ENCODE measurements around the gene OR2T12. TPM values are rescaled to one million over a fixed set of nuclear protein-coding genes. Genes with fewer than 3 reads are reported as not detected.
"Not testable (repeated sequence)": the region's sequence is repeated elsewhere in the genome, so short reads cannot be mapped to it uniquely, and the experiment has no call there.

Gene OR2T12
- not detected for total RNA-seq

GRCh38 chr1:248303324-248303723 is at the start of gene OR2T12:
Gene OR2T12 (minus strand): TSS chr1:248303424. CDS start chr1:248295578, 7,846 bp downstream.
- Mint-ChIP-seq H3K27me3 (ENCODE audit: low read depth) (no peaks in the 10 kb centered on the region), H3K9me3 (ENCODE audit: insufficient read depth) (no peaks in the 10 kb centered on the region), H3K27ac (no peak within 1 kb of the TSS), H3K36me3 (ENCODE audit: low read depth) (no peaks in the 10 kb centered on the region), H3K4me1 (ENCODE audit: low read depth) (no peaks in the 10 kb centered on the region), H3K4me3 (no peak within 1 kb of the TSS)
- no peak for ATAC-seq
- no peak for DNase-seq
- CTCF ChIA-PET: no interaction called here
- POLR2A ChIA-PET: no interaction called here

- no peak for ATAC-seq
- no peak within 1 kb of the TSS for H3K4me3 Mint-ChIP-seq
- ChIA-PET POLR2A (no interaction called here), CTCF (no interaction called here)
- no peaks in the 10 kb centered on the region for H3K36me3 Mint-ChIP-seq (ENCODE audit: low read depth)
- no peaks in the 10 kb centered on the region for H3K9me3 Mint-ChIP-seq (ENCODE audit: insufficient read depth)
- no peak for DNase-seq
- H3K4me1 Mint-ChIP-seq (ENCODE audit: low read depth): no peaks in the 10 kb centered on the region
- H3K27me3 Mint-ChIP-seq (ENCODE audit: low read depth): no peaks in the 10 kb centered on the region
- no peak within 1 kb of the TSS for H3K27ac Mint-ChIP-seq
Observed at GRCh38 chr1:248348475-248348874, 45.3 kb upstream of the OR2T12 start, which contains the start of gene OR14C36. Gene OR14C36 (plus strand): TSS chr1:248348775. CDS start chr1:248348775, 0 bp downstream.

GRCh38 chr1:248343451-248343850 is 40.2 kb upstream of the OR2T12 start:
- Mint-ChIP-seq H3K9me3 (ENCODE audit: insufficient read depth) (no peaks in the 10 kb centered on the region), H3K27ac (no peak overlapping the region), H3K4me1 (ENCODE audit: low read depth) (no peaks in the 10 kb centered on the region), H3K4me3 (no peak overlapping the region), H3K36me3 (ENCODE audit: low read depth) (no peaks in the 10 kb centered on the region), H3K27me3 (ENCODE audit: low read depth) (no peaks in the 10 kb centered on the region)
- ATAC-seq (no peak), DNase-seq (no peak)
- POLR2A ChIA-PET: no interaction called here
- CTCF ChIA-PET: no interaction called here

DNA sequence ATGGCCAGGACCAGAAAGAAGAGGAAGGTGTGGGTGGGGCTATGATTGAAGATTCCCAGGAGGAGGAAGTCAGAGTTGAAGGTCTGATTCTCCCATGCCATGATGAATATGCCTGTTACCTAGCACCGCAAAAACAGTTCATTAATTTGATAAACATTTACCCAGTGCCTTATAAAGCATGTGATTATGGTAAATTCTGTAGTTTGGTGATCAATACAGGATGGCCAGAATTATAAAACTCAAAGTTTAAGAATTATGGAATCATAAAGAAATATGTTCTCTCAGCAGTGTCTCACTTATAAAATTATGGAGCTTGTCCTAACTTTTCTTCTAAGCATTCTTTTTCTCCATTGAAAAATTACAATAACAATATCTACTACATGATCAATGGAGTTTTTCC is 21.2 kb upstream of the OR2T12 start, which contains the start of gene OR2M7:
Gene OR2M7 (minus strand): TSS at position 101 of the 400 bp plus-strand sequence. CDS start 0 bp downstream, at position 101.
- no peaks in the 10 kb centered on the region for H3K27me3 Mint-ChIP-seq (ENCODE audit: low read depth)
- H3K9me3 Mint-ChIP-seq (ENCODE audit: insufficient read depth): no peaks in the 10 kb centered on the region
- no peaks in the 10 kb centered on the region for H3K4me1 Mint-ChIP-seq (ENCODE audit: low read depth)
- POLR2A ChIA-PET: no interaction called here
- no peak within 1 kb of the TSS for H3K27ac Mint-ChIP-seq
- H3K4me3 Mint-ChIP-seq: no peak within 1 kb of the TSS
- no peak for ATAC-seq
- CTCF ChIA-PET: no interaction called here
- no peaks in the 10 kb centered on the region for H3K36me3 Mint-ChIP-seq (ENCODE audit: low read depth)
- DNase-seq: no peak

DNA sequence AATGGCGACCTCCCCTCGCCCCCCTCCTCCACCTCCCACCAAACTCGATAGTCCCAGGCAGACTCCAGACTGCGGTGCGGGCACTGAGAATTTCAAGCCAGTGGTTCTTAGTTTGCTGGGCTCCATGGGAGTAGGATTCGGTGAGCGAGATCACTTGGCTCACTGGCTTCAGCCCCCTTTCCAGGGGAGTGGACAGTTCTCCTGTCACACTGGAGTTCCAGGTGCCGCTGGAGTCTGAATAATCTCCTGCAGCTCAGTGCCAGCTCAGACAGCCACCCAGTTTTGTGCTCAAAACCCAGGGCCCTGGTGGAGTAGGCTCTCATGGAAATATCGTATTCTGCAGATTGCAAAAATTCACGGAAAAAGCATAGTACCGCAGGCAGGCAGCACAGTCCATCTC is 13.6 kb upstream of the OR2T12 start:
- CTCF ChIA-PET: no interaction called here
- no peaks in the 10 kb centered on the region for H3K27me3 Mint-ChIP-seq (ENCODE audit: low read depth)
- POLR2A ChIA-PET: no interaction called here
- H3K36me3 Mint-ChIP-seq (ENCODE audit: low read depth): no peaks in the 10 kb centered on the region
- ATAC-seq: no peak
- H3K27ac Mint-ChIP-seq: no peak overlapping the region
- H3K4me1 Mint-ChIP-seq (ENCODE audit: low read depth): no peaks in the 10 kb centered on the region
- H3K9me3 Mint-ChIP-seq (ENCODE audit: insufficient read depth): peaks cover 4% of the 10 kb centered on the region
- H3K4me3 Mint-ChIP-seq: no peak overlapping the region
- DNase-seq: no peak

DNA sequence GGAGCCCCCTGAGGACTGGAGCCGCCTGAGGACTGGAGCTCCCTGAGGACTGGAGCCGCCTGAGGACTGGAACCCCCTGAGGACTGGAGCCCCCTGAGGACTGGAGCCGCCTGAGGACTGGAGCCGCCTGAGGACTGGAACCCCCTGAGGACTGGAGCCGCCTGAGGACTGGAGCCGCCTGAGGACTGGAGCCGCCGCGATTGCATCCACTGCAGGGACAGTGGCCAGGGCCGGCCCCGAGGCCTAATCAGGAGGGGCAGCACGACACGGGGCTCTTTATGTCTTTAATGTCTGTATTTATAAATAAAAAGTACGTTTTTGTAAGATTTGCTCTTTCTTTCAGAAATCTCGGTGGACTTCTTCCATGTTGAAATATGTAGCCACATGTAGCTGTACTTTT is 3.5 kb upstream of the OR2T12 start:
- H3K27ac Mint-ChIP-seq; H3K9me3 Mint-ChIP-seq (ENCODE audit: insufficient read depth); H3K4me1 Mint-ChIP-seq (ENCODE audit: low read depth); H3K4me3 Mint-ChIP-seq; H3K36me3 Mint-ChIP-seq (ENCODE audit: low read depth); DNase-seq; POLR2A ChIA-PET; CTCF ChIA-PET; ATAC-seq; H3K27me3 Mint-ChIP-seq (ENCODE audit: low read depth): not testable (repeated sequence)

DNA sequence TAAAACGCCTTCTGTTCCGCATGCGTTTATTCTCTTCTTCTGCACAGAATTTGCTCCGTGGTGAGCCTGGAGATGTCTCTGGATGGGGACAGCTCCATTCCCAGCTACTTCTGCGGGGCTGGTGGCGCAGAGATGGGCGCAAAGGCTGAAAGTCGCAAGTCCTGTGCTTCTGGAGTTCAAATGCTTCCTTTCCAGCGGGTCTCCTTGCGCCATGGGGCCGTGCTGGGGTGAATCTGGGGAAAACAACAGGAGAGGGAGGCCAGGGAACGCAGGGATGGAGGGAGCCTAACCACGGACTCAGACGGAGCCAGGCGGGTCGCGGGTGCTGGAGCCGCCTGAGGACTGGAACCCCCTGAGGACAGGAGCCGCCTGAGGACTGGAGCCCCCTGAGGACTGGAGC is 2.9 kb upstream of the OR2T12 start:
- H3K9me3 Mint-ChIP-seq (ENCODE audit: insufficient read depth): no peaks in the 10 kb centered on the region
- no peaks in the 10 kb centered on the region for H3K36me3 Mint-ChIP-seq (ENCODE audit: low read depth)
- no peaks in the 10 kb centered on the region for H3K27me3 Mint-ChIP-seq (ENCODE audit: low read depth)
- CTCF ChIA-PET: no interaction called here
- no peak for ATAC-seq
- no peaks in the 10 kb centered on the region for H3K4me1 Mint-ChIP-seq (ENCODE audit: low read depth)
- DNase-seq: no peak
- H3K4me3 Mint-ChIP-seq: no peak overlapping the region
- H3K27ac Mint-ChIP-seq: no peak overlapping the region
- POLR2A ChIA-PET: no interaction called here

- H3K9me3 Mint-ChIP-seq (ENCODE audit: insufficient read depth); H3K4me3 Mint-ChIP-seq; CTCF ChIA-PET; H3K27ac Mint-ChIP-seq; H3K36me3 Mint-ChIP-seq (ENCODE audit: low read depth); ATAC-seq; H3K4me1 Mint-ChIP-seq (ENCODE audit: low read depth); DNase-seq; POLR2A ChIA-PET; H3K27me3 Mint-ChIP-seq (ENCODE audit: low read depth): not testable (repeated sequence)
Observed at GRCh38 chr1:248305672-248306071, 2.4 kb upstream of the OR2T12 start.

GRCh38 chr1:248288391-248288790 is 14.8 kb downstream of the OR2T12 start:
- no peak for DNase-seq
- Mint-ChIP-seq H3K27me3 (ENCODE audit: low read depth) (no peaks in the 10 kb centered on the region), H3K4me1 (ENCODE audit: low read depth) (no peaks in the 10 kb centered on the region), H3K9me3 (ENCODE audit: insufficient read depth) (no peaks in the 10 kb centered on the region), H3K27ac (no peak overlapping the region), H3K4me3 (no peak overlapping the region), H3K36me3 (ENCODE audit: low read depth) (no peaks in the 10 kb centered on the region)
- ChIA-PET POLR2A (no interaction called here), CTCF (no interaction called here)
- ATAC-seq: no peak

- Mint-ChIP-seq H3K27ac (no peak within 1 kb of the TSS), H3K27me3 (ENCODE audit: low read depth) (no peaks in the 10 kb centered on the region), H3K4me3 (no peak within 1 kb of the TSS), H3K4me1 (ENCODE audit: low read depth) (no peaks in the 10 kb centered on the region), H3K36me3 (ENCODE audit: low read depth) (no peaks in the 10 kb centered on the region), H3K9me3 (ENCODE audit: insufficient read depth) (no peaks in the 10 kb centered on the region)
- no peak for ATAC-seq
- no peak for DNase-seq
- POLR2A ChIA-PET: no interaction called here
- CTCF ChIA-PET: no interaction called here
Observed at GRCh38 chr1:248277876-248278275, 25.3 kb downstream of the OR2T12 start, which contains the start of gene OR2T33. Gene OR2T33 (minus strand): TSS chr1:248277976. CDS start chr1:248273814, 4,162 bp downstream.

GRCh38 chr1:248273225-248273624 is 30.0 kb downstream of the OR2T12 start:
- H3K4me3 Mint-ChIP-seq; H3K27ac Mint-ChIP-seq; CTCF ChIA-PET; H3K36me3 Mint-ChIP-seq (ENCODE audit: low read depth); POLR2A ChIA-PET; H3K9me3 Mint-ChIP-seq (ENCODE audit: insufficient read depth); ATAC-seq; H3K27me3 Mint-ChIP-seq (ENCODE audit: low read depth); DNase-seq; H3K4me1 Mint-ChIP-seq (ENCODE audit: low read depth): not testable (repeated sequence)

GRCh38 chr1:248268178-248268577 is 35.0 kb downstream of the OR2T12 start:
- Mint-ChIP-seq H3K4me1 (ENCODE audit: low read depth) (no peaks in the 10 kb centered on the region), H3K27ac (no peak overlapping the region), H3K4me3 (no peak overlapping the region), H3K9me3 (ENCODE audit: insufficient read depth) (no peaks in the 10 kb centered on the region), H3K36me3 (ENCODE audit: low read depth) (no peaks in the 10 kb centered on the region), H3K27me3 (ENCODE audit: low read depth) (no peaks in the 10 kb centered on the region)
- DNase-seq (no peak), ATAC-seq (no peak)
- CTCF ChIA-PET: no interaction called here
- POLR2A ChIA-PET: no interaction called here

- H3K4me1 Mint-ChIP-seq (ENCODE audit: low read depth); H3K4me3 Mint-ChIP-seq; ATAC-seq; H3K27me3 Mint-ChIP-seq (ENCODE audit: low read depth); DNase-seq; CTCF ChIA-PET; H3K36me3 Mint-ChIP-seq (ENCODE audit: low read depth); POLR2A ChIA-PET; H3K9me3 Mint-ChIP-seq (ENCODE audit: insufficient read depth); H3K27ac Mint-ChIP-seq: not testable (repeated sequence)
Observed at GRCh38 chr1:248259309-248259708, 43.9 kb downstream of the OR2T12 start.

Data from activated CD8-positive, alpha-beta T cell treated with anti-CD3 and anti-CD28 coated beads, Interleukin-2, amount 10 ng/mL, durations not matched to agents 7 days and 5 days (primary cell).